AG08396 (cell line): ENCODE data around the gene CLTB.
"Not testable (repeated sequence)": the region's sequence is repeated elsewhere in the genome, so short reads cannot be mapped to it uniquely, and the experiment has no call there.

Experiments used
- DNase-seq: peaks from one replicate; pipeline ENCODE4 v3.0.0; 2012; ENCODE audit warnings: low spot score, mixed read lengths

Gene CLTB

GRCh38 chr5:176427971-176428370 lies 11.6 kb upstream of the CLTB start:
- peak; percentile 44 for DNase-seq

GRCh38 chr5:176426876-176427275 lies 10.5 kb upstream of the CLTB start:
- no peak for DNase-seq

GRCh38 chr5:176425791-176426190 lies 9.5 kb upstream of the CLTB start:
- DNase-seq, result no peak

DNA sequence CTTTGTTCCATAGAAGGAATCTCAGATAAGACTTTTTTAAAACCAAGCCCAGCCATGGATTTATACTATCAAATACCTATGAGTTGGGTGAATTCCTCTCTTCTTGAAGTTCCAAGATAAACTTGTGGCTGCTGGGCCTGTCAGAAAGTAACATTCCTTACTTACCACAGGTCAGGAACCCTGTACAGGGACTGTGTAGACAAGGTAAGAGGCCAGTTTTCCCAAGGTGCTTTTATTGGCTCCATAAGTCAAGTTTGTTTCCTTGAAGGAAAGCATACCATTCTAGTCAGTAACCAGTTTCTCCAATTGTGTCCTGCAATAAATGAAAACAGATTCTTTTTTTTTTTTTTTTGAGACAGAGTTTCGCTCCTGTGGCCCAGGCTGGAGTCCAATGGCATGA lies 8.8 kb upstream of the CLTB start:
- DNase-seq, result no peak

DNA sequence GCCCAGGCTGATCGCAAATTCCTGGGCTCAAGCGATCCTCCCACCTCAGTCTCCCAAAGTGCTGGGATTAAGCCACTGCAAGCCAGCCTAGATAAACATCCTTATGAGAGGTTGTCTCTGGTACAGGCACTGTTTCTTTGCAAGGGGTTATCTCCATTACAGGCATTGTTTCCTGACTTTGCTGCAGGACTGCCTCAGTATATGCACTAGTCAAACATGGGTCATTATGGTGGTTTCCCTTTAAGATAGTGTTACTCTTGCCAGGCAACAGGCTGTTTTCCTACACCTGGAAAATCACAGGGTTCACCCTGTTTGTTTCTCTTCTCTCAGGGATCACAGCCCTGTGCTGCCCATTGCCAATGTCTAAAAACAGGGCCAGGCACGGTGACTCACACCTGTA lies 7.8 kb upstream of the CLTB start:
- no peak for DNase-seq

- no peak for DNase-seq
Observed at GRCh38 chr5:176420972-176421544, 4.7 kb upstream of the CLTB start.

GRCh38 chr5:176420086-176420485 lies 3.7 kb upstream of the CLTB start:
- DNase-seq, result no peak

DNA sequence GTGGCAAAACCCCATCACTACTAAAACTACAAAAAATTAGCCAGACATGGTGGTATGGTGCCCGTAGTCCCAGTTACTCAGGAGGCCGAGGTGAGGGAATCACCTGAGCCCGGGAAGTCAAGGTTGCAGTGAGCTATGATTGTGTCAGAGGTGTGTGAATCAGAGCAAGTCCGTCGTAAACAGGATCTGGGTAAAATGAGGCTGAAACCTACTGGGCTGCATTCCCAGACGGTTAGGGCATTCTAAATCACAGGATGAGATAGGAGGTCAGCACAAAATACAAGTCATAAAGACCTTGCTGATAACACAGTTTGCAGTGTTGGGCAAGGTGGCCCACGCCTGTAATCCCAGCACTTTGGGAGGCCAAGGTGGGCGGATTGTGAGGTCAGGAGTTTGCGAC lies 1.9 kb upstream of the CLTB start:
- no peak for DNase-seq

GRCh38 chr5:176416965-176417364 lies 626 bp upstream of the CLTB start:
- no peak for DNase-seq

GRCh38 chr5:176415240-176415951 lies 943 bp downstream of the CLTB start:
- no peak for DNase-seq

DNA sequence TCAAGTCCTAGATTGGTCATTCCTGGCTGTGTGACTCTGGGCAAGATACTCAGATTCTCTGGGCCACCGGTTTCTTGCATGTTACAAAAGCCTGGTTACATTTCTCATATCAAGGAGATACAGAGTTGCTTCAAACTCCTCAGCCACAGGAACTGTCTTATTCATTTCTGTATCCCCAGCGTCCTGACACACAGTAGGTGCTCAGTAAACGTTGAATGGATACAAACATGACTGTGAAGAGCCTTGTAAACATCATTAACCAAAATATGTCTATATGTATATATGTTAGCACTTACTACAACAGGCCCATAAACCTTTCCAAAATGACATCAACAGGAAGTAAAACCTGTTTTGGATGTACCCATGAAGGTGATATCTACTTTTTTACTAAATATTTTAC lies 1.6 kb downstream of the CLTB start:
- no peak for DNase-seq

DNA sequence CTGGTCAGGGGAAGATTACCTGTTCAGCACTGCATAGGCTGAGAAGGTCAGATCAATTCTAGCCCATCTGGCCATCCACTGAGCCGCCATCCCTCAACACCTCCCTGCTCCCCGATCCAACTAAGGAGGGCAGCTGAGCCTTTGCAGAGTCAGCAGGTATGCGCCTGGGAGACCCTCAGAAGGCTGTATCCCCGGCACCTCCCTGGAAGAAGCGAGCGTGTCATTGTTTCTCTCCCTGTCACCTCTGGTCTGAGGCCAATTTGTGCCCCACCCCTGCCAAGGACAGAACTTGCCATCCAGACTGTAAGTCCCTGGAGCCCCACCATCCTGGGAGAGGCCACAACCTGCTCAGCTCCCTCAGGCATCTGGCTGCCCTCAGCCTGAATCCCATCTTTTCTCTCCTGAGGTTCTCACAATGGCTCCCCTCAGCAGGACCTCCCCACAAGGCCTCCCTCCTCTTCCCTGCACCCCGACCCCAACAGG lies 2.6 kb downstream of the CLTB start:
- no peak for DNase-seq

GRCh38 chr5:176413255-176413565 lies 3.1 kb downstream of the CLTB start:
- peak; percentile 70 for DNase-seq

DNA sequence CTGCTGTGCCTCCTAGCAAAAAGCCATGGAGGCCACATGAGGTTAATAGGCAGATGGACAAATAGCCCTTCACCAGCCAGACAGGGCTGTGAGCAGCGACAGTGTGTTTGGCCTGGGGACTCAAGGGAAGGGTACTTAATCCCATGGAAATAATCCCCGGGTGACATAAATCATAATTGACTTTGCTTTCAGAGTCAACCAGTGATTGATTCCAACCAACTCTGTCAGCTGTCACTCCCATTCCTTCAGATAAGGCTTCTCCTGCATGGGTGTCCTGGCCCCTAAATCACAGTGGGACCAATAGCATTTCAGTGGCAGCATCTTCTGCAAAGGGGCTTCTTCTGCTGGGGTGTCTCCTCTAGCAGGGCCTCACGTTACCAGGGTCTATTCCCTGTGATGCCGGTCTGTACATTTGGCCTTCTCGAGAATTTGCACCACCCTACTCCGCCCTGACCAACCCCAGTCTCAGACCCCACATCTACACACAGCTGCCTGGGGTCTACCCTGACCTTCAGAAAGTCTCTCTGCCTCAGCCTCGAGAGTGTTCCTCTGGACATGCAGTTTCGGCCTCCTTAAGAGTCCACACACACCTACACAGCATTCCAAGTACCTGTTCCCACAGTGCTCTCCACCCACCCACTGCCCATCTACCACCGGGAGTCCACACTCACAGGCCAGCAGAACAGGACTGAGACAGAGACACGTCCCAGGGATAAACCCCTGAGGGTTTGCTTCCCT lies 3.7 kb downstream of the CLTB start:
- no peak for DNase-seq

- no peak for DNase-seq
Observed at GRCh38 chr5:176410486-176411180, 5.7 kb downstream of the CLTB start.

DNA sequence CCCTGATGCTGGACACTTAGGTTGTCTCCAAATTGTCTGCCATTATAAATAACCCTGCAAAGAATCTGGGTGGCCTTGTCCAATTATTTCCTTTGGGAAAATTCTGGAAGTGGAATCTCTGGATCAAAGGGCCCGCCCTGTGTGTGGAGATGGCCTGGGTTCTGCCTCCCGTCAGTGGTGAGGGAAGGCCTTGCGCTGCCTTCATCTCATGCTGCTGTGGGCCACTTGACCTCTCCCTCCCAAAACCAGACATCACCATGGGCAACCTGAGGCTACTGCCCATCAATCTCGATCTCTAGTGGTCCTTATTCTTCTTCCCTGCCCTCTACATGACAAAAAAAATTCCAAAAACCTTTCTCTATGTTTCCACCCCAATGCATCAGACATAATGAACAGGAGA lies 6.6 kb downstream of the CLTB start:
- DNase-seq, result no peak

- DNase-seq, result no peak
Observed at GRCh38 chr5:176408590-176408989, 7.7 kb downstream of the CLTB start.

DNA sequence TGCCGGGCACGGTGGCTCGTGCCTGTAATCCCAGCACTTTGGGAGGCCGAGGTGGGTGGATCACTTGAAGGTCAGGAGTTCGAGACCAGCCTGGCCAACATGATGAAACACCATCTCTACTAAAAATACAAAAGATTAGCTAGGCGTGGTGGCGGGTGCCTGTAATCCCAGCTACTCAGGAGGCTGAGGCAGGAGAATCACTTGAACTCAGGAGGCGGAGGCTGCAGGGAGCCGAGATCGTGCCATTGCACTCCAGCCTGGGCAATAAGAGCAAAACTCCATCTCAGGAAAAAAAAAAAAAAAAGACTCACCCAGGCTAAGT lies 8.1 kb downstream of the CLTB start:
- not testable (repeated sequence) for DNase-seq

- DNase-seq, result no peak
Observed at GRCh38 chr5:176407456-176408251, 8.7 kb downstream of the CLTB start.

- DNase-seq, result no peak
Observed at GRCh38 chr5:176406436-176407052, 9.8 kb downstream of the CLTB start.

DNA sequence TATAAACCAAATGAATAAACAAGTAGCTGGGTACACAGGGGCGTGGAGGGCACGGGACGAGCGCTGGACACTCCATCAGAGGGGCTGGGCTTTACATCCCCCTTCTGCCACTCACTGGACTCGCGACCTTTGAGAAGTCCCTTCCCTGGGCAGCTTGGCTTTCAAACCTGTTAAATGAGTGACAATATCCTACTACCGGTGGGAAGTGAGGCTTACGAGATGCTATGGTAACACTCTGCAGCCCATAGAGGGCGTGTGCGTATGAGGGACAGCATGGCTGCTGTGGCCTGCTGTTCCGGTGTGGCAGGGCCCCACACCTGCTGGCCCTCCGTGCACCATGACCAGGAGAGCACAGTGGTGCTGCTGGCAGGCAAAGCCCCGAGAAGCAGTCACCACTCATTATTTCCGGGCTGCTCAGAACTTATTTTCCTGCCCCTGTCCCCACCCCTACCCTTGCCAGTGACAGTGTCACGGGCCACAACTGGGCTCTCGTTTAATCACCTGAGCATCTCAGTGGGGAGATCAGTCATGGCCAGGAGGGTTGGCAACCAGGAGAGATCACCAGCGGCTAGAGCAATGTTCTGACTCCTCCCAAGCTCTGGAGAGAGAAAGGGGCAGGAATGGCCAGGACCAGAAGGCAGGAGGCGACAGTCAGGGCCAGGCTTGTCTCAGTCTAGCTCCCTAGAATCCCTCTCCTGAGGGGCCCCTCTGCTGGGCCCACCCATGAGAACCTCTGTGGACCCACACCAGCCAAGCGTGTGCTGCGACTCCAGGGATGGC lies 10.5 kb downstream of the CLTB start:
- DNase-seq, result no peak
